ENCODE measurements around the gene SH3RF1. TPM values are rescaled to one million over a fixed set of nuclear protein-coding genes. Genes with fewer than 3 reads are reported as not detected.
A peak's percentile ranks its signal among the peaks of the same experiment; 100 is the strongest.

The SH3RF1 gene
- total RNA-seq, 1 donor, result 41.9 TPM

GRCh38 chr4:169158861-169159260, 111.9 kb downstream of the SH3RF1 start:
- DNase-seq (ENCODE audit: low read depth), result no peak
- TF ChIP-seq CTCF (IDR thresholded peaks at IDR 0.05; ENCODE audit: insufficient read depth, low read depth, low read length), result no peak
- H3K4me3 ChIP-seq (ENCODE audit: low read depth, low read length), result no peak overlapping the region

GRCh38 chr4:169158046-169158445, 112.7 kb downstream of the SH3RF1 start:
- DNase-seq (ENCODE audit: low read depth), result no peak
- no peak for TF ChIP-seq CTCF (IDR thresholded peaks at IDR 0.05; ENCODE audit: insufficient read depth, low read depth, low read length)
- no peak overlapping the region for H3K4me3 ChIP-seq (ENCODE audit: low read depth, low read length)

GRCh38 chr4:169156392-169156791, 114.4 kb downstream of the SH3RF1 start:
- no peak for DNase-seq (ENCODE audit: low read depth)
- TF ChIP-seq CTCF (IDR thresholded peaks at IDR 0.05; ENCODE audit: insufficient read depth, low read depth, low read length), result no peak
- no peak overlapping the region for H3K4me3 ChIP-seq (ENCODE audit: low read depth, low read length)

- no peak for TF ChIP-seq CTCF (IDR thresholded peaks at IDR 0.05; ENCODE audit: insufficient read depth, low read depth, low read length)
- H3K4me3 ChIP-seq (ENCODE audit: low read depth, low read length), result no peak overlapping the region
- no peak for DNase-seq (ENCODE audit: low read depth)
Observed at GRCh38 chr4:169154121-169154520, 116.6 kb downstream of the SH3RF1 start.

- TF ChIP-seq CTCF (IDR thresholded peaks at IDR 0.05; ENCODE audit: insufficient read depth, low read depth, low read length), result no peak
- no peak overlapping the region for H3K4me3 ChIP-seq (ENCODE audit: low read depth, low read length)
- DNase-seq (ENCODE audit: low read depth), result peak; percentile 31
Observed at GRCh38 chr4:169153481-169154087, 117.2 kb downstream of the SH3RF1 start.

DNA sequence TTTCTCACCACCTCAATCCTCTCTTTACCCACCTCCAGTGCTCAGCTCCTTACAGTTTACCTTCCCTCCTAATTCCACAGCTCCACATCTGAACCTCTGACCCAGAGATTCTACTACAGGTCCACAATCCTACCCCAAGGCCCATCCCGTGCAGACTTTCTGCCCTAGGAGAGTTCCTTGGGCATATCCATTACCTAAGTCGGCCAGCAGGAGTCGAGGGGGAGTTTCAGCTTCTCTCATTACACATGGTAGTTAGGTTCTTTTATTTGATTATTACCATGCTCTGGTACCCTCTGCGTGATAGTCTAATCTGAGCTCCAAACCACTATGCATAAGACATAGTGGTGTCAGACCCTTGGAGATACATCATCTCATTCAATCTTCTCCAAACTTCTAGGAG, 117.9 kb downstream of the SH3RF1 start:
- no peak overlapping the region for H3K4me3 ChIP-seq (ENCODE audit: low read depth, low read length)
- DNase-seq (ENCODE audit: low read depth), result no peak
- no peak for TF ChIP-seq CTCF (IDR thresholded peaks at IDR 0.05; ENCODE audit: insufficient read depth, low read depth, low read length)

DNA sequence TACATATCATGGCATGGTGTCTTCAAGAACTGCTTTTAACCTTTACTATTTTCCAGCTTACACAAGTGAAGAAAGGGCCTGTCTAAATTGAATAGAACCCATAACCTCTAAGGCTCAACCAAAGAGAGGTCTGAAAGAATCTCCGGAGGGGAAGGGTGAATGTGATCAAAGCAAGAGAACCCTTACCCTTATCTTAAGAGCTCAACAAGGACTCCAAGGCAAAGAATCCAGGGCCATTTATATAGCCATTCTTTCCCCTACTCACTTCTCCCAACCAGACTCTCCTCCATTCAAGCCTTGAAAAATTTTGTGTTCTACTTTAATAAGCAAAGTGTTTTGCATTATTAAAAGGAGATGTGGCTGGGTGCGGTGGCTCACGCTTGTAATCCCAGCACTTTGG, 118.7 kb downstream of the SH3RF1 start:
- no peak overlapping the region for H3K4me3 ChIP-seq (ENCODE audit: low read depth, low read length)
- TF ChIP-seq CTCF (IDR thresholded peaks at IDR 0.05; ENCODE audit: insufficient read depth, low read depth, low read length), result no peak
- DNase-seq (ENCODE audit: low read depth), result no peak
